Suppressor macrophage (primary cell): ENCODE data around the gene SOD2.
"Not testable (repeated sequence)": the region's sequence is repeated elsewhere in the genome, so short reads cannot be mapped to it uniquely, and the experiment has no call there.

ENCODE experiments used
- DNase-seq, 4 experiments: peaks; one replicate each; pipeline ENCODE4 v3.0.0-alpha.2; 2020 to 2022

The SOD2 gene

DNA sequence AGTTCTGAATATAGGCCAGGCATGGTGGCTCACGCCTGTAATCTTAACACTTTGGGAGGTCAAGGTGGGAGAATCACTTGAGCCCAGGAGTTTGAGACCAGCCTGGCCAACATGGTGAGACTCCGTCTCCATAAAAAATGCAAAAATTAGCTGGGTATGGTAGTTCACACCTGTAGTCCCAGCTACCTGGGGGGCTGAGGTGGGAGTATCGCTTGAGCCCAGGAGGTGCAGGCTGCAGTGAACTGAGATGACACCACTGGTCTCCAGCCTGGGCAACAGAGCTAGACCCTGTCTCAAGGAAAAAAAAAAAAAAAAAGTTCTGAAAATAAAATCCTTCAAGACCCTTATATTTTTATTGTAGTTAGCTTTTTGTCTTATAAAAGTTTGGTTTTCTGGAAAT lies 22.6 kb upstream of the SOD2 start:
- no peak for DNase-seq

DNA sequence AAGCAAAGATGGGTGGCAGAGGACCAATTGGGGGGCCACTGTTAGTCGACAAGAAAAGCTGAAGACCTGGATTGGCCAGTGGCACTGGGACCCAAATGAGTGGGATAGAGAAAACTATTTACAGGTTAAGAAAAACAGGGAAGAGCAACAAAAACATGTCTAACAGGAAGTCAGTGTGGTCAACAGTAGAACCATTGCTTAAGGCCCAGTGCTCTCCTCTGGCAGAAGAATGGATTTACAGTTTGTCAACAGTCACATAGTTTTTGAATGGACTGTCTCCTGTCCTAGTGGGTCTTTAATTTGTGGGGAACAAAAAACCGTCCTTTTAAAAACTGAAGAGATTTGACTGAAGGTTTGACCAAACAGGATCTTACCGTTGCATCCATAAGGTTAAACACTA lies 22.1 kb upstream of the SOD2 start:
- peak; percentile 38 to 63 (median 58) for DNase-seq

DNA sequence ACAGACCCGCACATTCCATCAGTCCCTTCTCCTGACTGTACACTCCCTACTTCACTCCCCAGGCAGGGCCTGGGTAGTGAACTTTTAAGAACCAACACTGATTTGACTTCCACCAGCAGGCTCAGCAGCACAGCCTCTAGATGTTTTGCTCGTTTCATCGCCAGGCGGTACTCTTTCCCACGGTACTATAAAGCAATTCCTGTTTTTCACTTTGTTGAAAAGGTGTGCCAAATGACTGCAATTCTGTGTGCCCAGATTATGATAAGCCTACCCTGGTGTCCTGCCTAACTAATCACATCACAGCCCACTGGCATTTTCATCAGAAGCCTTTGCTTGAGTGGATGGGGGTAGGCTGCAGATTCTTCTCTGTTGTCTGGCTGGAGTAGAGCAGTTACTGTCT lies 21.4 kb upstream of the SOD2 start:
- no peak for DNase-seq

- DNase-seq = no peak
These were observed 20.9 kb upstream of the SOD2 start for GRCh38 chr6:159713984-159714383.

DNA sequence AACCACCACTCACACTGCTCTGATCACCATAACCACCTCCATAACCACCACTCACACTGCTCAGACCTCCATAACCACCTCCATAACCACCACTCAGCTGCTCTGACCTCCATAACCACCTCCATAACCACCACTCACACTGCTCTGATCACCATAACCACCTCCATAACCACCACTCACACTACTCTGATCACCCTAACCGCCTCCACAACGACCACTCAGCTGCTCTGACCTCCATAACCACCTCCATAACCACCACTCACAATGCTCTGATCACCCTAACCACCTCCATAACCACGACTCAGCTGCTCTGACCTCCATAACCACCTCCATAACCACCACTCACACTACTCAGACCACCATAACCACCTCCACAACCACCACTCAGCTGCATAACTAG lies 19.3 kb upstream of the SOD2 start:
- not testable (repeated sequence) for DNase-seq

- DNase-seq = not testable (repeated sequence)
These were observed 17.6 kb upstream of the SOD2 start for GRCh38 chr6:159710603-159711002.

DNA sequence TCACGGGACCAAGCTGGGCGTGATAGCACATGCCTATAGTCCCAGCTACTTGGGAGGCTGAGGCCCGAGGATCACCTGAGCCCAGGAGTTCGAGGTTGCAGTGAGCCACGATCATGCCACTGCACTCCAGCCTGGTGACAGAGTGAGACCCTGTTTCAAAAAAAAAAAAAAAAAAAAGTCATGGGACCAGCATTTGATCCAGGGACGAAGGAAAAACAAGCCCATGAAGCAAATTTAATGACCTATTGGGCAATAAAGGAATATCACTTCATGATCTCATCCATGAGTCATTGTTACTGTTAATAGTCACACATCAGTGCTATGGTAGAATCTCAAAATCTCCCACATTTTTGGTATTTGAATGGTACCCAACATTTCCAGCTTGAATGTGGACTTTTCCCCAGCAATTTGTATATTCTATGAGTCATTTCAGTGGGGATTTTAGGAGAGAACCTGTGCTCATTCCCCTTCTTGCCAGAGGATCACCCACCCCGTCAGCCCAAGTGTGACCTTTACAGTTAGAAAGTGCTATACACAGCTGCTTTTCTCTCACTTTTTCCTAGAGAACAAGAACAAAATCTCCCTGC lies 8.5 kb upstream of the SOD2 start:
- peak; percentile 51 to 93 (median 74) for DNase-seq

DNA sequence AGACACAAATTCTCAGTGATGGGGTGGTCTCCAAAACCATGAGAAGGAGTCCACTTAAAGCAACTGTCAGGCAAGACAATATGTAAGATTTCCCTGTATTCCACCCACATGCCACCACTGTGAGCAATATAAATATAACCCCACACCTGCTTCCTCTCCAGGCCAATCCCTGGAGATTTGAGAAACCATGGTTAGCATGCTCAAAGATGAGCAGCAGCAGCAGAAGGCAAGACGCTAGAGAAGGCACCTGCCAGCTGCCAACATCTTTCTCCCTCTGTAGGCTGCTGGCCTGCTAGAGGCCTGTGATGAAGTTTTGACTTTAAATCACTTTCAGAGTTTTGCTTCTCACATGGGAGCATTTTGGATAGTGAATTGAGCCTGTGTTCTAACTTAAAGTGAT lies 7.9 kb upstream of the SOD2 start:
- peak in 2 of 4 experiments; percentile 13 to 28 for DNase-seq

DNA sequence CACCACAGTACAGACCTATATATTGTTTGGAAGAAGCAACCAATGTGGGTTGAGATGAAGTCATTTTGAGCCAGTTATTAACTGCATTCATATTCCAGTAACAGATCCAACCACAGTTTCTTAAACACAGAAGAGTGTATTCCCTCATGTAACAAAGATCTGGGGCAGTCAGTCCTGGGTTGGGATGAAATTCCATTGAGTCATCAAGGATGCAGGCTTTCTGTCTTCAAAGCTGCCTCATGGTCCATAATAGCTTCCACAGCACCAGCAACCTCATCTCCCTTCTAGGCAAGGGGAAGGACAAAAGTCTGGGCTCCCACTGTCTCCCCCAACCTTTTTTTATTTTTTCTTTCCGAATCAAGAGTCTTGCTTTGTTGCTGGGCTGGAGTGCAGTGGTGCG lies 2.9 kb upstream of the SOD2 start:
- DNase-seq = no peak

DNA sequence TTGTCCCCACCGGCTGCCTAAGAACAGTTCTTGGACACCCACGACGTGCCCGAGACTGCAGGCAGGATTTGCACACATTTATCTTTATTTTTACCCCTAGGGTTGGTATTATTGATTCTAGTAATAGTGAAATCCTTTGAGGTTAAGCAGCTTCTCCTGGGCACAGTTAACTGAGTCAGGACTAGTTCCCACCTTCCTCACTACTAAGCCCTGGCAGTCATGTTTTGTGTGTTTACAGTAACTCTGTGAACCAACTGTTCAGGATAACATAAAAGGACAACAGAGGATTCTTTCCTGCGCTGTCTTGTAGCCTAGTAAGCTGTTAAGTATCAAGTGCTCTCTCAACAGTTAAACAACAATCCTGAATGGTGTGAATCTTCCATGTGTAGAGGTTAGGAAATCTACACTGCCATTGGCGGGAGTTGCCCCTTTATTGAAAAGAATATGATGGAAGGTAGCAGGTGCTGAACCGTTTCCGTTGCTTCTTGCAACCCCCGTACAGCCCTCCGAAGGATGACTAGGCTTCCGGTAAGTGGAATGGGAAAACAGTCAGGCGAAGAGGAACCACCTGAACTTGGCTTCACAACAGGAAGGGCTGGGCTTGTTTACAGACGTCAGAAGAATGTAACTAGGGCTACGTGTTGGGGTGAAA lies 979 bp upstream of the SOD2 start:
- DNase-seq = peak; percentile 77 to 87 (median 83)

DNA sequence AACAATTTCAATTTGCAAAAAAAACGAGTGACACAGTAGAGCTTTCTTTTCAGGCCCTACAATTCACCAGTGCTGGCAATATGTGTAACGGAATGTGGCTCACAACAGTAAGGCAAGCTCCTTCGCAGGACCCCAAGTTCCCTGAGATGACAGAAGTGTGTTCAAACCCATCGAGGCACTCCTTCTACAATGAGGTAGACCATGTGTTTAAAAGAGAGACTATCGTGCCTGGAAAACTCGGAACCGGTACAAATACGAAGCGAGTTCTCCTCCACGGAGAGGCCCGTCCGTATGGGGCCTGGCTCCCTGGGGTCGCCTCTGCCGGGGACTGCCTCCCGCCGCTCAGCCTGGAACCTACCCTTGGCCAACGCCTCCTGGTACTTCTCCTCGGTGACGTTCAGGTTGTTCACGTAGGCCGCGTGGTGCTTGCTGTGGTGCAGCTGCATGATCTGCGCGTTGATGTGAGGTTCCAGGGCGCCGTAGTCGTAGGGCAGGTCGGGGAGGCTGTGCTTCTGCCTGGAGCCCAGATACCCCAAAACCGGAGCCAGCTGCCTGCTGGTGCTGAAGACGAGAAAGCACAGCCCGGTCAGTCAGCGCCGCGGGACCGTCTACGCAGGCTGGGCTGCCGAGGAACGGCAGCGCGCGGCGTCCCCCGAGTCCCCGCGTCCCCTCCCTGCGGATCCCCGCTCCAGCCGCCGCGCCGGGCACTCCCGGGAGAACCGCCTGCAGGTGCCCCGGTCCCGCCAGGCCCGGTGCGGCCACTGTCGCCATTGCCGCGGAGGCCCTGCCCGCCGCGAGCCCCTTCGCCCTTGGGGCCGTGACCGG lies 526 bp downstream of the SOD2 start:
- peak; percentile 53 to 71 (median 64) for DNase-seq

- peak in 1 of 4 experiments; percentile 18 for DNase-seq
These were observed 1.1 kb downstream of the SOD2 start for GRCh38 chr6:159691963-159692287.

- DNase-seq = peak; percentile 76 to 97 (median 90)
These were observed 1.7 kb downstream of the SOD2 start for GRCh38 chr6:159691133-159691962.

DNA sequence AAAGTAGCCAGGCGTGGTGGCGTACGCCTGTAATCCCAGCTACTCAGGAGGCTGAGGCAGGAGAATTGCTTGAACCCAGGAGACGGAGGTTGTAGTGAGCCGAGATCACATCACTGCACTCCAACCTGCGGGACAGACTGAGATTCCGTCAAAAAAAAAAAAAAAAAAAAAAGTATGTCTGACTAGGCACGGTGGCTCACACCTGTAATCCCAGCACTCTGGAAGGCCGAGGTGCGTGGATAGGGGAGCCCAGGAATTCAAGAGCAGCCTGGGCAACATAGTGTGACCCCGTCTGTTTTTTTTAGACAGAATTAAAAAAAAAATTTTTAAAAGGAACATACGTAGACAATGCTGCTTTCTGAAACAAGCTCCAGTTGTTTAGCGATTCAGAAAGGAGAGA lies 2.9 kb downstream of the SOD2 start:
- DNase-seq = not testable (repeated sequence)

DNA sequence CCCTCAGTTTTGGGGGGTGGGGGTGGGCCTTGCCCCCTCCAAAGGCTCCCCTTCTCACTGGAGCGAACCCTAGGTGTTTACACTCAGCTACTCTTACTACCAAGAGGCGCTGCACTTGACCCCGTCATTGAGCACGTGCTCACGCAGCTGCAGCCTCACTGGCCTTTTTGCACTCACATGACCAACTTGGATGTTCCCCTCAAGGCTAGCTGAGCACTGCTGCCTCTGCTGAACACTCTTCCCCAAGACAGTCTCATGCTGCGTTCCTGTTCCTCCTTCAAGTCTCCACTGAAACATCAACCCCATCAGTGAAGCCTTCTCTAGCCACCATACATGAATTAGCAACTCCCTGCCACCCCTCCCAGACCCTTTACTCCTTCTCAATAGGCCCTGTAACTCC lies 4.0 kb downstream of the SOD2 start:
- peak; percentile 42 to 68 (median 54) for DNase-seq

- DNase-seq = no peak
These were observed 4.7 kb downstream of the SOD2 start for GRCh38 chr6:159688266-159688905.

DNA sequence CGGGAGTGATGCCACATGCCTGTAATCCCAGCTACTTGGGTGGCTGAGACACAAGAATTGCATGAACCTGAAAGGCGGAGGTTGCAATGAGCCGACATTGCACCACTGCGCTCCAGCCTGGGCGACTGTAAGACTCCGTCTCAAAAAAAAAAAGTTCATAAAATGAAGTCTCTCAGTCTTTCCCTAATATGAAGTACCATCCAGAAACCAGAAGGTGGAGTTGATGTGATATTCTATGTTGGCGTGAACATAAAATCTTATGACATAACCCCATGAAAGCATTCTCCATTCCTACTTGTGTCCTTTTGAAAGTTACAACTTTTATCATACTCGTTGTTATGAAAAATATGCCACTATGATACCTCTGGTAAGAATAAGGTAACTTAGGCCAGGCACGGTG lies 5.7 kb downstream of the SOD2 start:
- no peak for DNase-seq

DNA sequence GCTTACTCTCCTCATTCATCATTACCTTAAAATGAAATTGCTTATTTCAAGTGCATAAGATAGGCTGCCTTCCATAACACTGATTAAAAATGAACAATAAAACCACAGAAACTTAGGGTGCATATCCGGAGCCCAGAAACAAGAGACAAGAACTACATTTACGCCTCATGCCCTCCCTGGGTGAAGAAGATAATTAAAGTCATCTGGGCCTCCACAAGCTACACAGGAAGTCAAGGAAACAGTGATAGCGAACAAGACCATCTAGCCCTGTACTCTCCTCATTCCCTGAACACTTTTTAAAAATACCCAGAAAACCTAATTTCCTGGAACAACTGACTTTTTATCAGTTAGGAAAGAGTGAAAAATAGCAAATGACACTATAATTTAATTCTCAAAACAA lies 6.3 kb downstream of the SOD2 start:
- DNase-seq = no peak

DNA sequence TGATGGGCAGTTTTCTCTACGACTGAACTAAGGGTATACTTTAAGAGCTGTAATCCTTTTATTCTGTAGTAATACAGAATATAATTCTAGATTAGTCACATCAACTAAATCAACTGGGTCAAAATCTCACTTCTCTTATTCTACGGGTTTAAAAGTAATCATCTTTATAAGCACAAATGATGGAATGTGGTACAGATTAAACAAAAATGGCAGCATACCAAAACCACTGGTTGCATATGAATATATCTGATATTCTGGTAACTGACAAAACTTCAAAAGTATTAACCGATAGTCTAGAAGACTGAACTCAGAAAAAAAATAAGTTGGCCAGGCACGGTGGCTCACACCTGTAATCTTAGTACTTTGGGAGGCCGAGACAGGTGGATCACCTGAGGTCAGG lies 7.0 kb downstream of the SOD2 start:
- DNase-seq = no peak

- DNase-seq = no peak
These were observed 9.1 kb downstream of the SOD2 start for GRCh38 chr6:159684013-159684304.

DNA sequence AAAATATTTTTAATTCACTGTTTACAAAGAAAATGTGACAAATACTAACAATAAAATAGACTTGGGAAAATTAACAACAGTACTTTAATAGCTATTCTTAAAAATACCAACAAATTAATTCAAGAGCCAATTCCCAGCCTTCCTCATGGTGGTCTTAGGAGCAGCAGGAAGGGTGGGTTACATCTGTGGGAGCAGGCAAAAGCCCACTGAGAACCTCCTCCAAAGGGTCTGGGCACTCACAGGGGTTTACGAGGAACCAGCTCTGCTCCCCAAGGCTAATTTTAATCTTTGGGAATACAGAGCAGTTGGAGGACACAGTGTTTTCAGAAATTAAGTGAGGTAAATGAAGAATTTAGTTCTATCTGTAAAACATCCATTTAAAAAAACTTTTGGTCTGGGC lies 10.2 kb downstream of the SOD2 start:
- DNase-seq = no peak

- no peak for DNase-seq
These were observed 10.7 kb downstream of the SOD2 start for GRCh38 chr6:159682295-159682694.
